HEK293 (cell line): ENCODE results near the gene RASA3.

Experiments used
- MYNN ChIP-seq: fragments of 450-650 bp; formaldehyde crosslinking; IDR thresholded peaks from 2 replicates; pipeline ENCODE4 v1.5.1; 2016; ENCODE audit warnings: missing biosample characterization, missing genetic modification characterization, borderline replicate concordance
- TRIM28 ChIP-seq: IDR thresholded peaks from 2 replicates; pipeline ENCODE4 v1.6.1; 2011; ENCODE audit warnings: low read length, control low read depth, borderline replicate concordance
- ZNF274 ChIP-seq, 2 experiments: fragments of 200-500 bp in 1 of 2; fragments of 450-650 bp in 1 of 2; sonication (Bioruptor generic) in 1 of 2; formaldehyde crosslinking in 1 of 2; IDR thresholded peaks; 2 replicates each; pipeline versions ENCODE4 v1.5.1 to v1.6.1; 2014 to 2016; ENCODE audit warnings: borderline replicate concordance in 1 of 2, inconsistent platforms in 1 of 2, low read length in 1 of 2, missing biosample characterization in 1 of 2, missing genetic modification characterization in 1 of 2
- ZNF416 ChIP-seq: fragments of 450-650 bp; formaldehyde crosslinking; IDR thresholded peaks from 2 replicates; pipeline ENCODE4 v1.5.1; 2016; ENCODE audit warnings: missing biosample characterization, missing genetic modification characterization
- ZNF530 ChIP-seq: fragments of 450-650 bp; formaldehyde crosslinking; IDR thresholded peaks from 2 replicates; pipeline ENCODE4 v1.5.1; 2016; ENCODE audit warnings: low read depth, missing biosample characterization, missing genetic modification characterization
- ZNF707 ChIP-seq: fragments of 450-650 bp; formaldehyde crosslinking; IDR thresholded peaks from 2 replicates; pipeline ENCODE4 v1.5.1; 2016; ENCODE audit warnings: missing biosample characterization, missing genetic modification characterization
- TF ChIP-seq, protein P1 (sequence below): fragments of 450-650 bp; formaldehyde crosslinking; IDR thresholded peaks from 2 replicates; pipeline ENCODE4 v1.5.1; 2016; ENCODE audit warnings: missing biosample characterization, missing genetic modification characterization
- TF ChIP-seq, protein P2 (sequence below): fragments of 450-650 bp; formaldehyde crosslinking; IDR thresholded peaks from 2 replicates; pipeline ENCODE4; 2016; ENCODE audit warnings: missing biosample characterization, missing genetic modification characterization
- TF ChIP-seq, protein P3 (sequence below): fragments of 450-650 bp; formaldehyde crosslinking; IDR thresholded peaks from 2 replicates; pipeline ENCODE4 v1.5.1; 2016; ENCODE audit warnings: missing biosample characterization, missing genetic modification characterization
- TF ChIP-seq, protein P4 (sequence below): fragments of 450-650 bp; formaldehyde crosslinking; optimal IDR thresholded peaks from 2 replicates; pipeline ENCODE3; 2016; ENCODE audit warnings: missing biosample characterization, mild to moderate bottlenecking, missing genetic modification characterization

DNA sequence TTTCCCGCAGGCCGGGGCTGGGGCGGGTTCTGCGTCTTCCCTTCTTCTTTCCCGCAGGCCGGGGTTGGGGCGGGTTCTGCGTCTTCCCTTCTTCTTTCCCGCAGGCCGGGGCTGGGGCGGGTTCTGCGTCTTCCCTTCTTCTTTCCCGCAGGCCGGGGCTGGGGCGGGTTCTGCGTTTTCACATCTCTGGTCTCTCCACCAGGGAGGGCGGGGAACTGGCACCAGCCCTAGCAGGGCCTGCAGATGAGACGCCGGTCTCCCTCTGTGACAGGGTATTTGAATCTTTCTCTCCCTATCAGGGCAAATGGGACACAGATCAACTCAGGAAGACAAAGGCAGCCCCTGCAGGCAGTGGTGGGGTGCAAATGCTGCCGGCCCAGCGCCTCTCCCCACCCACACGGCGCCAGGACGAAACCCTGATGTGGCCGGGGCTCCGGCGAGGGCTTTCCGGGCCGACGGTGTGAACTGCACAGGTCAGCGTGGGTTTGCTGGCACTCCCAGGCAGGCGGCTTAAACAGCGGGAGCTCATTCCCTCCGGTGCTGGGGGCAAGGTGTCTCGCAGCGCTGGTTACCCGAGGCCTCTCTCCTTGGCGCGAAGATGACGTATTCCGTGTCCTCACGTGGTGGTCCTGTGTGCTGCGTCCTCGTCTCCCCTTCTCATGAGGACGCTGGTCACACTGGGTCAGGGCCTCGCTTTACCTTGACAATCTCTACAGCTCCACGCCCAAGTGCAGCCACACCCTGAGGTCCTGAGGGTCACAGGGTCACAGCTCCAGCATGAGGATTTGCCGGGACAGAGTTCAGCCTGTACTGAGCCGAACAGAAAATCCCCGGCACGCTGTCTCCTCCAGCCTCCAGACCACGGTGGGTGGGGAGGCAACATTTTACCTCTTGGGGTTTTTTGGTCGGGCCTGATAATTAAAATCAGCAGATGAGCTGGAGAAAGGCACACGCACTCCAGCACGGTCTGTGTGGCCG lies 157.8 kb downstream of the RASA3 start:
- TF ChIP-seq, protein P1, sequence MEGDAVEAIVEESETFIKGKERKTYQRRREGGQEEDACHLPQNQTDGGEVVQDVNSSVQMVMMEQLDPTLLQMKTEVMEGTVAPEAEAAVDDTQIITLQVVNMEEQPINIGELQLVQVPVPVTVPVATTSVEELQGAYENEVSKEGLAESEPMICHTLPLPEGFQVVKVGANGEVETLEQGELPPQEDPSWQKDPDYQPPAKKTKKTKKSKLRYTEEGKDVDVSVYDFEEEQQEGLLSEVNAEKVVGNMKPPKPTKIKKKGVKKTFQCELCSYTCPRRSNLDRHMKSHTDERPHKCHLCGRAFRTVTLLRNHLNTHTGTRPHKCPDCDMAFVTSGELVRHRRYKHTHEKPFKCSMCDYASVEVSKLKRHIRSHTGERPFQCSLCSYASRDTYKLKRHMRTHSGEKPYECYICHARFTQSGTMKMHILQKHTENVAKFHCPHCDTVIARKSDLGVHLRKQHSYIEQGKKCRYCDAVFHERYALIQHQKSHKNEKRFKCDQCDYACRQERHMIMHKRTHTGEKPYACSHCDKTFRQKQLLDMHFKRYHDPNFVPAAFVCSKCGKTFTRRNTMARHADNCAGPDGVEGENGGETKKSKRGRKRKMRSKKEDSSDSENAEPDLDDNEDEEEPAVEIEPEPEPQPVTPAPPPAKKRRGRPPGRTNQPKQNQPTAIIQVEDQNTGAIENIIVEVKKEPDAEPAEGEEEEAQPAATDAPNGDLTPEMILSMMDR, result no peak
- TF ChIP-seq MYNN (tag by site-specific recombination), result no peak
- TF ChIP-seq ZNF707 (tag by site-specific recombination), result no peak
- TF ChIP-seq, protein P2, sequence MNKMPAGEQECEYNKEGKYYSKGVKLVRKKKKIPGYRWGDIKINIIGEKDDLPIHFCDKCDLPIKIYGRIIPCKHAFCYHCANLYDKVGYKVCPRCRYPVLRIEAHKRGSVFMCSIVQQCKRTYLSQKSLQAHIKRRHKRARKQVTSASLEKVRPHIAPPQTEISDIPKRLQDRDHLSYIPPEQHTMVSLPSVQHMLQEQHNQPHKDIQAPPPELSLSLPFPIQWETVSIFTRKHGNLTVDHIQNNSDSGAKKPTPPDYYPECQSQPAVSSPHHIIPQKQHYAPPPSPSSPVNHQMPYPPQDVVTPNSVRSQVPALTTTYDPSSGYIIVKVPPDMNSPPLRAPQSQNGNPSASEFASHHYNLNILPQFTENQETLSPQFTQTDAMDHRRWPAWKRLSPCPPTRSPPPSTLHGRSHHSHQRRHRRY, result no peak
- TF ChIP-seq ZNF530, result no peak
- TF ChIP-seq TRIM28, result no peak
- TF ChIP-seq, protein P3, sequence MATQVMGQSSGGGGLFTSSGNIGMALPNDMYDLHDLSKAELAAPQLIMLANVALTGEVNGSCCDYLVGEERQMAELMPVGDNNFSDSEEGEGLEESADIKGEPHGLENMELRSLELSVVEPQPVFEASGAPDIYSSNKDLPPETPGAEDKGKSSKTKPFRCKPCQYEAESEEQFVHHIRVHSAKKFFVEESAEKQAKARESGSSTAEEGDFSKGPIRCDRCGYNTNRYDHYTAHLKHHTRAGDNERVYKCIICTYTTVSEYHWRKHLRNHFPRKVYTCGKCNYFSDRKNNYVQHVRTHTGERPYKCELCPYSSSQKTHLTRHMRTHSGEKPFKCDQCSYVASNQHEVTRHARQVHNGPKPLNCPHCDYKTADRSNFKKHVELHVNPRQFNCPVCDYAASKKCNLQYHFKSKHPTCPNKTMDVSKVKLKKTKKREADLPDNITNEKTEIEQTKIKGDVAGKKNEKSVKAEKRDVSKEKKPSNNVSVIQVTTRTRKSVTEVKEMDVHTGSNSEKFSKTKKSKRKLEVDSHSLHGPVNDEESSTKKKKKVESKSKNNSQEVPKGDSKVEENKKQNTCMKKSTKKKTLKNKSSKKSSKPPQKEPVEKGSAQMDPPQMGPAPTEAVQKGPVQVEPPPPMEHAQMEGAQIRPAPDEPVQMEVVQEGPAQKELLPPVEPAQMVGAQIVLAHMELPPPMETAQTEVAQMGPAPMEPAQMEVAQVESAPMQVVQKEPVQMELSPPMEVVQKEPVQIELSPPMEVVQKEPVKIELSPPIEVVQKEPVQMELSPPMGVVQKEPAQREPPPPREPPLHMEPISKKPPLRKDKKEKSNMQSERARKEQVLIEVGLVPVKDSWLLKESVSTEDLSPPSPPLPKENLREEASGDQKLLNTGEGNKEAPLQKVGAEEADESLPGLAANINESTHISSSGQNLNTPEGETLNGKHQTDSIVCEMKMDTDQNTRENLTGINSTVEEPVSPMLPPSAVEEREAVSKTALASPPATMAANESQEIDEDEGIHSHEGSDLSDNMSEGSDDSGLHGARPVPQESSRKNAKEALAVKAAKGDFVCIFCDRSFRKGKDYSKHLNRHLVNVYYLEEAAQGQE (tag by site-specific recombination), result no peak
- TF ChIP-seq, protein P4, sequence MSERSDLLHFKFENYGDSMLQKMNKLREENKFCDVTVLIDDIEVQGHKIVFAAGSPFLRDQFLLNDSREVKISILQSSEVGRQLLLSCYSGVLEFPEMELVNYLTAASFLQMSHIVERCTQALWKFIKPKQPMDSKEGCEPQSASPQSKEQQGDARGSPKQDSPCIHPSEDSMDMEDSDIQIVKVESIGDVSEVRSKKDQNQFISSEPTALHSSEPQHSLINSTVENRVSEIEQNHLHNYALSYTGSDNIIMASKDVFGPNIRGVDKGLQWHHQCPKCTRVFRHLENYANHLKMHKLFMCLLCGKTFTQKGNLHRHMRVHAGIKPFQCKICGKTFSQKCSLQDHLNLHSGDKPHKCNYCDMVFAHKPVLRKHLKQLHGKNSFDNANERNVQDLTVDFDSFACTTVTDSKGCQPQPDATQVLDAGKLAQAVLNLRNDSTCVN (tag by site-specific recombination), result no peak
- no peak for TF ChIP-seq ZNF416
- TF ChIP-seq ZNF274 (IDR thresholded peaks at IDR 0.05; ENCODE audit: low read length), result no peak
- no peak for TF ChIP-seq ZNF274 (tag by site-specific recombination; IDR thresholded peaks at IDR 0.05; ENCODE audit: borderline replicate concordance)
